ENCODE data around the gene NLGN2.

DNA sequence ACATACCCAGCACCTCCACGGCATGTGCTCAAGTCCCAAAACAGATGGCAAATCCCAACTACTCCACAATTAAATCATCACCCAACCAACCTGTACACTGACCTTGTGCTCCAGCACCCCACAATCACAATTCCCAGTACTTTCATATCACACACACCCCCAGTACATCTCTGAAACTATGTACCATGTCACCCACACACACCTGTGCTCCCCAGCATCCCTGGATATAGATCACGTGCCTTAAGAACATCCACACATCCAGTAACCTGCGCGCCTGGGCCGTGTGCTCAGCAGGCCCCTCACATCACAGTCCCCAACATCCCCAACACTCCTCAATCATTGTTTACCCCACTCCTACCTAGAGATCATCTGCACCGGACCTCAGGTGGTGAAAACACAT, 2.1 kb downstream of the NLGN2 start:
- TF ChIP-seq, protein P1, sequence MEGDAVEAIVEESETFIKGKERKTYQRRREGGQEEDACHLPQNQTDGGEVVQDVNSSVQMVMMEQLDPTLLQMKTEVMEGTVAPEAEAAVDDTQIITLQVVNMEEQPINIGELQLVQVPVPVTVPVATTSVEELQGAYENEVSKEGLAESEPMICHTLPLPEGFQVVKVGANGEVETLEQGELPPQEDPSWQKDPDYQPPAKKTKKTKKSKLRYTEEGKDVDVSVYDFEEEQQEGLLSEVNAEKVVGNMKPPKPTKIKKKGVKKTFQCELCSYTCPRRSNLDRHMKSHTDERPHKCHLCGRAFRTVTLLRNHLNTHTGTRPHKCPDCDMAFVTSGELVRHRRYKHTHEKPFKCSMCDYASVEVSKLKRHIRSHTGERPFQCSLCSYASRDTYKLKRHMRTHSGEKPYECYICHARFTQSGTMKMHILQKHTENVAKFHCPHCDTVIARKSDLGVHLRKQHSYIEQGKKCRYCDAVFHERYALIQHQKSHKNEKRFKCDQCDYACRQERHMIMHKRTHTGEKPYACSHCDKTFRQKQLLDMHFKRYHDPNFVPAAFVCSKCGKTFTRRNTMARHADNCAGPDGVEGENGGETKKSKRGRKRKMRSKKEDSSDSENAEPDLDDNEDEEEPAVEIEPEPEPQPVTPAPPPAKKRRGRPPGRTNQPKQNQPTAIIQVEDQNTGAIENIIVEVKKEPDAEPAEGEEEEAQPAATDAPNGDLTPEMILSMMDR (IDR thresholded peaks at IDR 0.05; ENCODE audit: poor library complexity): no peak
- TF ChIP-seq EZH2 (IDR thresholded peaks at IDR 0.05; ENCODE audit: borderline replicate concordance): no peak
